ENCODE measurements around the gene PCGF3. TPM values are rescaled to one million over a fixed set of nuclear protein-coding genes. Genes with fewer than 3 reads are reported as not detected.
A peak's percentile ranks its signal among the peaks of the same experiment; 100 is the strongest.
"Not testable (repeated sequence)": the region's sequence is repeated elsewhere in the genome, so short reads cannot be mapped to it uniquely, and the experiment has no call there.

PCGF3 gene
- polyA plus RNA-seq, 10 donors = 39.9 to 81.1 (median 52.4) TPM

DNA sequence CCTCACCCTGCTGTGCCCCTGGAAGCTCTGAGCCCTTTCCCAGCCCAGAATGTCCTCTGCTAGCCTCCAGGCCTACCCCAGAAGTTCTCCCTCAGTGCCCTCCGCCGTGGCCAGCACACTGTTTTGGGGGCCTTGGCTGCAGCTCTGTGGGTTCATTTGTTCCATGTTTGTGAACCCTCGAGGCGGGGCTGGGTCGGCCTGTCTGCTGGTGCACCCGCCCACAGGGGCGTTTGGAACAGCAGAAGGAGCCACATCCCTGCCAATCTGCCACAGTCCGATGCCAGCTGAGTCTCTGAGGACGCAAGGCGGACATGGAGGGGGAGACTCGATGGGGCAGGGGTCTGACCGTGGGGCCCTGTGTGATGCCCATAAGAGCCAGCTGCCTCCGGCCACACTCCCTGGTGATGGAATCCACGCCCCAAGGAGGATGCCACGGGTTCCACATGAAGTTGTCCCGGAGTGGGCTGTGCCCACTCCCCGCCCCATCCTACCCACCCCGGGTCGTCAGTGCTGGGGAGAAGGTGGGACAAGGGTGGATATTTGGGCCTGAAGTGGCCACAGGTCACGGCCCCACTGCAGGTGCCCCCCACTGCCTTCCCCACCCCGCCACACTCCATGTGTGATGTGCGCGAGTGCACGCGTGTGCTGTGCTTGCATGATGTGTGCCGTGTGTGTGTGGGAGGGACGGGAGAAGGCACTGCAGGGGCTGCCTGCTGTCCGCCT lies 38.6 kb upstream of the PCGF3 start:
- DNase-seq = no peak

GRCh38 chr4:667545-667925 lies 38.1 kb upstream of the PCGF3 start:
- DNase-seq = no peak

GRCh38 chr4:668219-668618 lies 37.4 kb upstream of the PCGF3 start:
- not testable (repeated sequence) for DNase-seq

DNA sequence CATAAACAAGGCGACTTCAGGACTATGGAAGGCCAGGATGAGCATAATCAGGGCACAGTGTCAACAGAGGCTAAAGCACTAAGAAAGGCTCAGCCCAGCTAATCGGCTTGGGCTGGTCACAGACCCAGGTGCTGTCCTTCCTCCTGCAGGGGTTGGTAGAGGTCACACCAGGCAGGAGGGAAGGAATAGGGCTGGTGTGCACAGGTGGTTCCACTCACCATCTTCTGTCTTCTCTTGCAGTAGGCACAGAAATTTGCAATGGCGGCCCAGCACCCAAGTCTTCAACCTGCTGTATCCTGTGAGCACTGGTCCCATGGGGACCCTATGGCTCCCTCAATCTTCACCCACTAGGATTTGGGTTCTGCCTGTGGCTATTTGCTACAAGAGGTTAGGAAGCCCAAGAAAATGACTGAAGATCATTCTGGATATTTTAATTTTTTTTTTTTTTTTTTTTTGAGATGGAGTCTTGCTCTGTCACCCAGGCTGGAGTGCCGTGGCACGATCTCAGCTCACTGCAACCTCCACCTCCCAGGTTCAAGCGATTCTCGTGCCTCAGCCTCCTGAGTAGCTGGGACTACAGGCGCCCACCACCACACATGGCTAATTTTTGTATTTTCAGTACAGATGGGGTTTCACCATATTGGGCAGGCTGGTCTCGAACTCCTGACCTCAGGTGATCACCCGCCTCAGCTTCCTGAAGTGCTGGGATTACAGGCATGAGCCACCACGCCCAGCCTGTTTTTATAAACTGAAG lies 35.6 kb upstream of the PCGF3 start:
- not testable (repeated sequence) for DNase-seq

- DNase-seq = no peak
These were observed 33.9 kb upstream of the PCGF3 start for GRCh38 chr4:671769-672168.

DNA sequence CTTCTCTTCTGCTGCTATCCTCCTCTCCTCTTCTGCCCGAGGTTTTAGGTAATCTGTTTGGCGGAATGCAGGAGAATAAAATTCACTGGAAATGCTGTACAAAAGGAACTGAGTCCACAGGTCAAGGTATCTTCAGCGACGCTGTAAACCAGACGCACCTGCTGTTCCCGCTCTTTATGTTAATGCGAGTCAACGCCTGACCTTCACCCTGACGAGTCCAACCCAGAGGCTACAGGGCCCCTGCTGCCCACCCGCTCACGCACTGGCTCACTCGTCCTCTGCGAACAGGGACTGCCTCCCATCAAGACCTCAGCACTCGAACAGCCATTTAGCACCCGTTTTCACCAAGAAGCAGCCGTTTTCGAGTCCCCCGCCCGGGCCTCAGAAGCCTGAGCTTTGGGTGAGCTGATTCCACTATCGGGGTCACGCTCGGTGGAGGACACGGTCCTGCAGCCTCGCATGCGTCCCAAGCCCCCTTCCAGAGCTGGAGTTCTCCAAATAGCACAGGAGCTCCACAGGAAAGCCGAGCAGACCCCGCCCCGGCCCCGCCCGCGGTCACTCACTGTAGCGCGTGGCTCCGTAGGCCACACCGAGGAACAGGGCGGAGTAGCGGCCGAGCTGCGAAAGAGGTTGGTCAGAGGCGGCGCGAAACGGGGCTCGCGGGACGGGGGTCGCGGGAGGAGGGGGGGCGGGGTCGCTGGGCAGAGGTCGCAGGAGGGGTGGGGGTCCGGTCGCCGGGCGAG lies 32.1 kb upstream of the PCGF3 start:
- DNase-seq = peak in 1 of 3 donors; percentile 56

DNA sequence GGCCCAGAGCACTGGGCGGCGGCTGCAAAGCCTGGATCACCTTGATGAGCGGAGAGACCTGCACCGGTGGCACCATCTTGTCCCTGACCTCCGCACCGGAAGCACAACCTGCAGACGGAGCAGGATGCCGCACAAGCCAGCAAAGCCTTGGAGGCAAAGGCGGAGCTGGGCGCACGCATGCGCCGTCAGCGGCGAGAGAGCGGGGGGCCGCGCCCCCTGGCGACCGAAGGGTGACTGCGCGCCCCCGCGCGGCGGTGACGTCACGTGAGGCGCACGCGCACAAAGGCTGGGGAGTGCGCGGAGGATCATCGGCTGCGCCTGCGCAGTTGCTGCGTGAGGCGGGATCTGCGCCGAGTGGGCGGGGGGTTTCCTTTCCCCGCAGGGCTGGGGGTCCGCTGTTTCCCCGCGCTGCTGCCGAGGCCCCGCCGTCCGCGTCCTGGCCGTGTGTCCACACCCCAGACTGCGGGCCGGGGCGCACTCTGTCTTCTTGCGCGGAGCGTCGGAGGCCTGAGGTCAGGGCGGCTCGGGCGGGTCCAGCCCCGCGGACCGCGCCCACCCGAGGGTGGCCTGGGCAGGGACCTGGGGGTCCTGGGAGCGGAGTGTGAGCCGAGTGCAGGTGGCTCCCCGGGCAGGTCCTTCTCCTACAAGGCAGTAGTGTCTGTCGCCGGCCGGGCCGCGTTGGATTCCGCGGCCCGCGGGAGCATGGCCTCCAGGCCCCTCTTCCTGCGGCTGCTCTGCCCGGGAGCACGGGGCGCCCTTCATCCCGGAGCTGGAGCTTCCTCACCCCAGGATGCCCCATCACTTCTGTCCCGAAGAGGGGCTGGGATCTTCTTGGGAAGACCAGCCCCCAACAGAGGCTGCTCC lies 31.2 kb upstream of the PCGF3 start, which contains the start of the genes ATP5ME and MYL5:
TSS of gene ATP5ME (minus strand) at position 105 of the 864 bp plus-strand sequence. CDS start at position 76, 29 bp downstream.
TSS of gene MYL5 (plus strand) at position 371 of the 864 bp plus-strand sequence. CDS start 3,485 bp downstream, outside the sequence.
- DNase-seq = peak; percentile 97 to 100 (median 99)

- DNase-seq = no peak
These were observed 30.4 kb upstream of the PCGF3 start for GRCh38 chr4:675036-675882.

- DNase-seq = peak in 2 of 3 donors; percentile 51 to 57
These were observed 29.4 kb upstream of the PCGF3 start for GRCh38 chr4:675980-676870.

GRCh38 chr4:676871-677235 lies 28.8 kb upstream of the PCGF3 start:
- peak in 1 of 3 donors; percentile 53 for DNase-seq

DNA sequence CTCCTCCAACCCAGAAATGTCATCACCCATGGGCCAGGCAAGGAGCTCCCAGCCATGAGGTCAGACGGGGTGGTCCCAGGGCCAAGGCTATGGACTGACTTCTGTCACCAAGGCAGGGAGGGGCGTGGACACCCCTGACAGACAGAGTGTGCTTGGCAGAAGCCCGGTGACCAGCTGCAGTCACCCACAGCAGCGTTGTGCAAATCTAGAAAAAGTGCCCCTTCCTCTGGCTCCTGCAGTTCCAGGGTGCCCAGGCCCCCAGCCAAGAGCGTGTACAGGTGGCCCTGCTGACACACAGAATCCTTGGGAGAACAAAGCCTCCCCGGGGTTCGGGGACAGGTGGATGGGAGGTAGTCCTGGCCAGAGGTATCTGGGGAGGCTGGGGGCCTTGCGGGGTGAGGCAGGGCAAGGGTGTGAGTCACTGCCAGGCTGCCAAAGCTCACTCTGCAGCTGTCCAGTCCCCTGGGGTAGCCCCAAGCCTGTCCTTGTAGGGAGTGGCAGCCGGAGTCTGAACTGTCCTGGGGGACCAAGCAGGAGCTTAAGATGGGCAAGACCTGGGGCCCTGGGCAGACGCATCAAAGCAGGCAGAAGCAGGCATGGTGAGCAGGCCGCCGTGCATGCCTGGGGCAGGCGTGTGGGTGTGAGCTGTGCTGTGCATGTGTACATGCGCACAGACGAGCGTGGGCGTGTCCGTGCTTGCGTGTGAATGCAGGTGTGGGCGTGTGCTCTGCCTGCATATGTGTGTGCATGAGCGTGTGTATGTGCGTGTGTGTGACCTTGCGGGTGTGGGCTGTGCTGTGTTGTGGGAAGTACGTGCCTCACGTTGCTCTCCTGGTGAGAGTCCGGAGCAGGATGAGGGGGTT lies 28.0 kb upstream of the PCGF3 start:
- peak in 1 of 3 donors; percentile 52 for DNase-seq

- DNase-seq = no peak
These were observed 27.1 kb upstream of the PCGF3 start for GRCh38 chr4:678331-679103.

DNA sequence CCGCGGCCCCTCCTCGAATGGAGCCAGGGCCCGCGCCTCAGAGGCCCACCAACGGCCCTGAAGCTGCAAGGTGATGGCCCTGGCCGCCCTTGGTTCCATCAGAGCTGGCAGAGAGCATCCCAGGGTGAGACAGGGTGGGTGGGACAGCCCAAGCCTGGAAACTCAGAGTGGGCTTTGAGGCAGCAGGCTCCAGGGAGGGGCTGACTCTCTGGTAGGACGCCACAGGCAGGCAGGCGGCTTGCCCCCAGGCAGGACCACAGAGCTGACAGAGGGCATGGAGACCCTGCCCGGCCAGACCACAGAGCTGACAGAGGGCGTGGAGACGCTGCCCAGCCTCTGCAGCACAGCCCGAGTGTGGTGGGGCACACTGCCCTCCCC lies 26.5 kb upstream of the PCGF3 start:
- DNase-seq = no peak

DNA sequence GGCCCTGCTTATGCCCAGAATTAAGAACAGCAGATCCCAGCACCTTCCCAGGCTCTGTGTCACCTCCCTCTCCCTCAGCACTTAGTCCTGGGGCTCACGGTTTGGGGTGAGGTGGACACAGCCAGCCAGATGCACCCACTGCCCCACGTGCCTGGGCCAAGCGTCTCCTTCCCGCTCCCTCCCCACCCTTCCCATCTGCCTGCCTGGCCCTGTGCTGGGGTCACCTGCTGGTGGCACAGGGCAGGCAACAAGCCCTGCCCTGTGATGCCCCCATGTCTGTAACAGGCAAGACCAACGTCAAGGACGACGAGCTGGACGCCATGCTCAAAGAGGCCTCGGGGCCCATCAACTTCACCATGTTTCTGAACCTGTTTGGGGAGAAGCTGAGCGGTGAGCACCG lies 26.0 kb upstream of the PCGF3 start:
- DNase-seq = no peak

DNA sequence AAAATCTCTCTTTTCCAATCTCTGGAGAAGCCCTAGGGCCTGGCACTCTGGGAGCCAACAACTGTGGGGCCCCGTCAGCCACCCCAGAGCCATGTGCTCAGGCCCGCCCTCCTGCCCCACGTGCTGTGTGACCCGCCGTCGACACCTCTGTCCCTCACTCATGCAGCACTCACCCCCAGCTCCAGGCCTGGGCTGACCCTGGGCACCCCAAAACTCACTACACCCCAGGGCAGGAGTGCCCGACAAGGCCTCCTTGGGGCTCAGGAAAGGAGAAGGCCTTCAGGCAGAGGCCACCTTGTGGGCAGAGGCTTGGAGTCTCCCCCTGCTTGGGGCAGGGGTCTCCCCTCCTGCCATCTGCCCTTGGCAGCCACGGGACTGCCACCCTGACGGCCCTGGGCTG lies 25.5 kb upstream of the PCGF3 start:
- no peak for DNase-seq

GRCh38 chr4:680551-680927 lies 25.1 kb upstream of the PCGF3 start:
- DNase-seq = peak in 1 of 3 donors; percentile 45

GRCh38 chr4:680928-681645 lies 24.5 kb upstream of the PCGF3 start:
- DNase-seq = peak in 2 of 3 donors; percentile 72 to 89

Data from muscle of back (tissue), 11 donors.